IPS DF 6.9 (cell line): ENCODE measurements around the gene SFXN5.

Experiments
- DNase-seq: peaks from one replicate; pipeline ENCODE4 v3.0.0-alpha.2; 2013; ENCODE audit warnings: low read depth, low spot score
- H3K27ac ChIP-seq: one replicate; pipeline ENCODE4 v1.5.1; 2013; ENCODE audit warnings: low read length, control low read depth
- H3K27me3 ChIP-seq: 2 replicates; pipeline ENCODE4 v1.6.1; 2013; ENCODE audit warnings: mild to moderate bottlenecking, low read length; ENCODE audit not compliant: control insufficient read depth, insufficient read depth
- H3K36me3 ChIP-seq: 2 replicates; pipeline ENCODE4 v1.6.1; 2013; ENCODE audit warnings: low read length; ENCODE audit not compliant: control insufficient read depth, insufficient read depth
- H3K4me1 ChIP-seq: 2 replicates; pipeline ENCODE4 v1.6.1; 2013; ENCODE audit warnings: low read length; ENCODE audit not compliant: control insufficient read depth, insufficient read depth
- H3K4me3 ChIP-seq: 2 replicates; pipeline ENCODE4 v1.5.1; 2013; ENCODE audit warnings: mild to moderate bottlenecking, low read length
- H3K9me3 ChIP-seq: 2 replicates; pipeline ENCODE4 v1.6.1; 2013; ENCODE audit warnings: low read length, inconsistent platforms; ENCODE audit not compliant: control insufficient read depth, insufficient read depth
- WGBS: extraction: QIAGEN DNeasy Blood & Tissue Kit; methylation state at CpG from one replicate; pipeline ENCODE4 v1.1.7; 2013; ENCODE audit warnings: mixed read lengths, missing lambda C conversion rate; ENCODE audit not compliant: insufficient read length, insufficient coverage; 5-methylcytosine and 5-hydroxymethylcytosine counted together

SFXN5 gene

GRCh38 chr2:72934683-72935610 is 136.6 kb downstream of the SFXN5 start:
- Histone ChIP-seq H3K27me3 (peaks cover 2% of the 10 kb centered on the region; the same call in 1 of the 2 replicates), H3K27ac (no peak overlapping the region), H3K4me3 (no peak overlapping the region), H3K9me3 (no peaks in the 10 kb centered on the region), H3K4me1 (peaks cover 5% of the 10 kb centered on the region), H3K36me3 (no peaks in the 10 kb centered on the region; the same call in 1 of the 2 replicates)
- WGBS, result no CpG with 5 or more reads among the region's 14 CpGs
- DNase-seq, result no peak

- DNase-seq, result no peak
- WGBS, result no CpG with 5 or more reads among the region's 12 CpGs
- peaks cover 8% of the 10 kb centered on the region; the same call in 1 of the 2 replicates for H3K27me3 ChIP-seq
Measured at GRCh38 chr2:72933646-72934151, 137.8 kb downstream of the SFXN5 start.

GRCh38 chr2:72933207-72933606 is 138.3 kb downstream of the SFXN5 start:
- DNase-seq, result no peak
- Histone ChIP-seq H3K27me3 (peaks cover 11% of the 10 kb centered on the region; the same call in 1 of the 2 replicates), H3K36me3 (no peaks in the 10 kb centered on the region; the same call in 1 of the 2 replicates), H3K4me3 (no peak overlapping the region), H3K27ac (no peak overlapping the region), H3K4me1 (peaks cover 5% of the 10 kb centered on the region; the same call in 1 of the 2 replicates), H3K9me3 (no peaks in the 10 kb centered on the region)
- WGBS, result no CpG with 5 or more reads among the region's 5 CpGs

More at GRCh38 chr2:72933646-72934151, 137.8 kb downstream of the SFXN5 start:
- no peak overlapping the region for H3K27ac ChIP-seq
- no peaks in the 10 kb centered on the region; the same call in 1 of the 2 replicates for H3K36me3 ChIP-seq
- peaks cover 5% of the 10 kb centered on the region; the same call in 1 of the 2 replicates for H3K4me1 ChIP-seq
- no peaks in the 10 kb centered on the region for H3K9me3 ChIP-seq
- H3K4me3 ChIP-seq, result no peak overlapping the region

GRCh38 chr2:72932805-72933204 is 138.7 kb downstream of the SFXN5 start:
- Histone ChIP-seq H3K36me3 (no peaks in the 10 kb centered on the region; the same call in 1 of the 2 replicates), H3K9me3 (no peaks in the 10 kb centered on the region), H3K27ac (no peak overlapping the region), H3K4me1 (peaks cover 5% of the 10 kb centered on the region; the same call in 1 of the 2 replicates), H3K27me3 (peaks cover 15% of the 10 kb centered on the region; the same call in 1 of the 2 replicates), H3K4me3 (no peak overlapping the region)
- no CpG with 5 or more reads among the region's 4 CpGs for WGBS
- no peak for DNase-seq

- Histone ChIP-seq H3K4me3 (no peak overlapping the region), H3K9me3 (no peaks in the 10 kb centered on the region), H3K36me3 (no peaks in the 10 kb centered on the region; the same call in 1 of the 2 replicates), H3K27ac (no peak overlapping the region), H3K27me3 (peaks cover 20% of the 10 kb centered on the region; the same call in 1 of the 2 replicates), H3K4me1 (peaks cover 3% of the 10 kb centered on the region; the same call in 1 of the 2 replicates)
- DNase-seq, result no peak
- no CpG with 5 or more reads among the region's 5 CpGs for WGBS
Measured at GRCh38 chr2:72932045-72932740, 139.3 kb downstream of the SFXN5 start.

GRCh38 chr2:72931280-72931910 is 140.1 kb downstream of the SFXN5 start:
- Histone ChIP-seq H3K9me3 (no peaks in the 10 kb centered on the region), H3K27ac (no peak overlapping the region), H3K27me3 (peaks cover 26% of the 10 kb centered on the region; the same call in 1 of the 2 replicates), H3K4me3 (no peak overlapping the region), H3K4me1 (no peaks in the 10 kb centered on the region), H3K36me3 (no peaks in the 10 kb centered on the region; the same call in 1 of the 2 replicates)
- no CpG with 5 or more reads among the region's 14 CpGs for WGBS
- DNase-seq, result no peak

- Histone ChIP-seq H3K4me3 (no peak overlapping the region), H3K9me3 (no peaks in the 10 kb centered on the region), H3K4me1 (peaks cover 5% of the 10 kb centered on the region; the same call in 1 of the 2 replicates), H3K36me3 (no peaks in the 10 kb centered on the region; the same call in 1 of the 2 replicates), H3K27ac (no peak overlapping the region), H3K27me3 (peaks cover 44% of the 10 kb centered on the region)
- no peak for DNase-seq
- no CpG with 5 or more reads among the region's 1 CpG for WGBS
Measured at GRCh38 chr2:72929010-72929409, 142.5 kb downstream of the SFXN5 start.

- Histone ChIP-seq H3K4me1 (peaks cover 5% of the 10 kb centered on the region; the same call in 1 of the 2 replicates), H3K9me3 (no peaks in the 10 kb centered on the region), H3K4me3 (no peak overlapping the region), H3K27ac (no peak overlapping the region), H3K27me3 (peaks cover 55% of the 10 kb centered on the region), H3K36me3 (no peaks in the 10 kb centered on the region; the same call in 1 of the 2 replicates)
- WGBS, result no CpG with 5 or more reads among the region's 8 CpGs
- no peak for DNase-seq
Measured at GRCh38 chr2:72927619-72928550, 143.6 kb downstream of the SFXN5 start.

GRCh38 chr2:72926811-72927465 is 144.6 kb downstream of the SFXN5 start:
- no CpG with 5 or more reads among the region's 6 CpGs for WGBS
- DNase-seq, result no peak
- peaks cover 65% of the 10 kb centered on the region for H3K27me3 ChIP-seq

More at GRCh38 chr2:72926811-72927465, 144.6 kb downstream of the SFXN5 start:
- H3K4me3 ChIP-seq, result no peak overlapping the region
- peaks cover 5% of the 10 kb centered on the region; the same call in 1 of the 2 replicates for H3K4me1 ChIP-seq
- H3K27ac ChIP-seq, result no peak overlapping the region
- H3K9me3 ChIP-seq, result no peaks in the 10 kb centered on the region
- H3K36me3 ChIP-seq, result no peaks in the 10 kb centered on the region; the same call in 1 of the 2 replicates
